Hematopoietic multipotent progenitor cell treated with erythropoietin and hydrocortisone succinate and interleukin-3 and kit ligand, for 17 days (in vitro differentiated cells): ENCODE measurements around the gene TMEM178B.
"Not testable (repeated sequence)": the region's sequence is repeated elsewhere in the genome, so short reads cannot be mapped to it uniquely, and the experiment has no call there.

ENCODE experiments used
- DNase-seq: peaks from one replicate; pipeline ENCODE4 v3.0.0-alpha.2; 2015; ENCODE audit warnings: low spot score

Gene TMEM178B

DNA sequence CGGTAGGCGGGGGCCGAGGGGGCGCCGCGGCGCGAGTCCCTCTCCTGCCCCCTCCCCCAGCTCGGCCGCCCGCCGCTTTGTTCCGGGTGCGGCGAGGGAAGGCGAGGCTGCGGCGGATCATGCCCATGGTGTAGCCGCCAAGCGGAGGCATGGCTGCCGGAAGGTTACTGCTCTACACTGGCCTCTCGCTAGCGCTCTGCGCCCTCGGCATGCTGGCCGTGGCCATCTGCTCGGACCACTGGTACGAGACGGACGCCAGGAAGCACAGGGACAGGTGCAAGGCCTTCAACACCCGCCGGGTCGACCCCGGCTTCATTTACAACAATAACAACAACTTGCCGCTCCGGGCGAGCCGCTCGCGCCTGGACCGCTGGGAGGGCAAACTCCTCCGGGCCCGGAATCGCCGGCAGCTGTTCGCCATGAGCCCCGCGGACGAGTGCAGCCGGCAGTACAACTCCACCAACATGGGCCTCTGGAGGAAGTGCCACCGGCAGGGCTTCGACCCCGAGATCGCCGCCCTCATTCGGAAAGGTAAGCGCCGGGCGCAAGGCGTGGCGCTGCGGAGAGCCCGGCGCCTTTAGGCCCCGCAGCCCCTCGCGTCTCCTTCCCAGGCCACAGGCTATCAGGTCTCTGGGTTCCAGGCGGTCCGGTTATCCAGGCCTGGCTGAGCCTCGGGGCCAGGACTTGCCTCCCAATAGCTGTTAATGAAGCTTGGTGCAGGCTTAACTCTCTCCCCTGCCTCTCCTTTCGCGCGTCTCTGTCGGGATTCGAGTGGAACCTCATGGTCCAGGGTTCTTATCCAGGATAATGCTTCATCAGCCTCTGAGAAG is 513 bp downstream of the TMEM178B start:
- DNase-seq = no peak

DNA sequence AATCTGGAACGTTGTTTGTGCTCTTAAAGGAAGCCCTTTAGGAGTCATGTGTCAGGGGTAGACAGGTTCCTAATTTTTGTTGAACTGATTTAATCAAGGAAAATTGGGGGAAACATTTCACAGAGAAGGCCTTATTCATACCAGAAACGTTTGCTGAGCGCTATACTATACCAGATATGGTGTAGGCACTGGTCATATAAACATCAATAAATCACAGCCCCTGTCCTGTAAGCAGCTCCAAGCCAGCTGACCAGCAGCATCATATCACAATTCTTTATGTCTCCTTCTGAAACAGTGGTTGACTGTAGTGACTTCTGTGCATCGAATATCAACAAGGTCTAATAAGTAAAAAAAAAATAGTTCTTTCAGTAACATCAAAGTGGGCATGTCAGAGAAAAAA is 1.1 kb downstream of the TMEM178B start:
- no peak for DNase-seq

DNA sequence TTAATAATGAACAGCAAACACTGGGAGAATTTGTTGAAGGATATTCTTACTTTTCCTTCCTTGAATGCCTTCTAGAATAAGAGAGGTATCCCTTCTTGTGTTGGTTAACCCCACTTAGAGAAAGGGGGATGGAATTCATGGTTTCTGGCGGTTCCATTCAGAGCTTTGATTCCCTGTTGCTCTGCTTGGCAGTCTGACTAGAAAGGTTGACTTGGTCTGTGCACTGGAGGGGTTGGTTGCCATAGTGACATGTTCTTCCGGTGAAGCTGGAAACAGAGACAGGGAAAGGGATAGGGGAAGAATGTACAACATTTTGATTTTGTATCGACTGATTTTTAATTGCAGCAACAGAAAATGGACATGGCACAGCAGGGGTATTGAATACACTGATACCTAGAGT is 2.5 kb downstream of the TMEM178B start:
- no peak for DNase-seq

DNA sequence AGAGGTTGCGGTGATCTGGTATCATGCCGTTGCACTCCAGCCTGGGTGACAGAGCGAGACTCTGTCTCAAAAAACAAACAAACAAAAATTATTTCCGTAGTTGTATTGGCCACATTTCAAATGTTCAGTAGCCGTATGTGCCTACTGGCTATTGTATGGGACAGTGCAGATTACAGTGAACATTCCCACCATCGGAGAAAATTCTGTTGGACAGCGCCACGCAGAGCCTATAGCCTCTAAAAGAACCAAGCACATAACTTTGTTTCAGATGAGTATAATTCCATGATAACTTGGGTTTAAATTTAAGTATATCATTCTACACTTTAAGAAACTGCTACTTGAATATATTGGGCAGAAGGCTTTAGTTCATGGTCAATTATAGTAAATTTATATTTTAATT is 5.4 kb downstream of the TMEM178B start:
- no peak for DNase-seq

DNA sequence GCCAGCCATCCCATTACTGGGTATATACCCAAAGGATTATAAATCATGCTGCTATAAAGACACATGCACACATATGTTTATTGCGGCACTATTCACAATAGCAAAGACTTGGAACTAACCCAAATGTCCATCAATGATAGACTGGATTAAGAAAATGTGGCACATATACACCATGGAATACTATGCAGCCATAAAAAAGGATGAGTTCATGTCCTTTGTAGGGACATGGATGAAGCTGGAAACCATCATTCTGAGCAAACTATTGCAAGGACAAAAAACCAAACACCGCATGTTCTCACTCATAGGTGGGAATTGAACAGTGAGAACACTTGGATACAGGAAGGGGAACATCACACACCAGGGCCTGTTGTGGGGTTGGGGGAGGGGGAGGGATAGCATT is 15.6 kb downstream of the TMEM178B start:
- DNase-seq = not testable (repeated sequence)

DNA sequence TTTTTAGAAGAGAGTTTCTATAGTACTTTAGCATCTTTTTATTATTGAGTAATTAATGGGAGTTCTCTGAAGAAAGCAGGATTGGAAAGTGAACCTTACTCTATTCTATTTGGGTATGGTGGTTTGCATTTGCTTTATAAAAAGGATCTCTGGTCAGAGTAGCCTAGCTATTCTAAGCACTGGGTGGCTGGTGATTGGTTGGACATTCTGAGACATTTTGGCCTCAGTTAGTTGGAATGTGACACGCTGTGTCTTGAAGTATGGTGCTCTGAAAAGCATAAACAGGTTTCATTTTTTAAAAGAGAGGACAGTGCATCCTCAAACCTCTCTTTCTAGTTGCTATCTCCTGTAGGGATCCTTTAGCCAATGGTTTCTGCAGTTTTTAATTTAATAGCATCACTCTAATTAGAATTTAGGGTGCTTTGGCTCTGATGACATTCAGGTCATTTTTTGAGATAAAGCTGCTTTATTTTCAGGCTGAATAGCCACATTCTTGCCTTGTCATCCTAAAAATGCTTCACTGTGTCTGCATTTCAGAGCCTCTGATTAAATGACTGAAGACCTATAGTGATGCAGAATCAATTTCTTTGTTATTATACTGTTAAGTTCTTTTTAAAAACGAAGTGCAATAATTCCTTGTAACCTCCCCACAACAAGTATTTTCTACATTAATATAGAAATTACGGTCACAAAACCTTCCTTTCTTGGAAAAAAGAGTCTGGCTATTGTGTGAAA is 20.6 kb downstream of the TMEM178B start:
- DNase-seq = no peak

DNA sequence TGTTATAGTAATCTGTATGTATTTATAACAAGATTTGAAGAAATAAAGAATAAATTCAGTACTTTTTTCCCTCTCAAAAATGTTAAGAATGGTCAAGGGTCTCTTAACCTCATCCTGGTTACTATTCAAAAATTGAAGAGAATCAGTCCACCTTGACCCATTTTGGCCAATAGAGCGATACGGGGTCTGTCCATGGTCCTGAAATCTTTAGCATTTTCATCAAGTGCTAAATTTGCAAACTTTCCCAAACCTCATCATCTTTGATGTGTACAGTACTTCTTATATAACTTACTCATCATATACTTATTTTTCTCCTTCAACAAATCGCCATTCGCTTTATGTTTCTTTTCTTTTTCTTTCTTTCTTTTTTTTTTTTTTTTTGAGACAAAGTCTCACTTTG is 23.6 kb downstream of the TMEM178B start:
- DNase-seq = no peak

DNA sequence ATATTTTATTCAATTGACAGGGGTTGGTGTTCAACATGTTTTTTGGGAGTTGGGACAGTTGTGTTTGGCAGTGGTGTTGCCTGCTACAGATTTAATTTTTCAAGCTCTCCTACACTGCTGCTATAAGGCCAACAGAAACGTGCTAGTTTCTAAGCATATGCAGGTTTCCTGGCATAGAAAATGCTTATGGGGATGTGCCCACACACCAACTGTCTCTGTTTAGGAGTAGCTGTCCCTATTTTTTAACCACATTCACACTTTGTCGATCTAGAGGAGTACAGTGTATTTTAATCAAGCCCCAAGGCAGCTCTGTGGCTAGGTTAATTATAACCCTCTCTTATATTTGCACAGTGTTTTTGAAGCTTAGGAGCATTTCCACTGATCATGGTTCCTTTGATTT is 28.6 kb downstream of the TMEM178B start:
- DNase-seq = no peak

DNA sequence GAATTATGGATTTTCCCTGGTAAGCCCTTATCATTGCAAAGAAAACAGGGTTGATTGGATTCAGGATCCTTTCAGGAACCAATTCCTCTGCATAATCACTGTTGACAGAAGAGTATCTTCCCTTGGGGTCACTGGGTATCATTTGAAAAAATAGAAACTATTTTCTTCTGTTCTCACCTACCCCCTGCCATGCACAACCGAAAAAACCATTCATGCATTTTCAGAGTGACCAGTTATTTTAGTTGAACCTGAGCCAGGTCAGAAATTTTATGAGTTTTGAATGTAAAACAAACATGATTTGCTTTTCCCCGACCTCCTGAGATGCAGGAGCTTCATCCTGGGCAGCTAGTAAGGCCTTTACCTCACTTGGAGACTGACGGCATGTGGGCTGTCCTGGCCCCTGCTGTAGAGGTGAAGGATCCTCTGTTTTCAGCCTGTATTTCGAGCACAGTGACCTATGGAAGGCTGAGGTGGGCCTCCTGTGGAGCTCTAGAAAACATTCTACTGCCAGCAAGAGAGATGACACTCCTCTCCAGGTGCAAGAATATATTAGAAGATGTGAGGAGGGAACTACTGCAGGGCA is 30.1 kb downstream of the TMEM178B start:
- no peak for DNase-seq

DNA sequence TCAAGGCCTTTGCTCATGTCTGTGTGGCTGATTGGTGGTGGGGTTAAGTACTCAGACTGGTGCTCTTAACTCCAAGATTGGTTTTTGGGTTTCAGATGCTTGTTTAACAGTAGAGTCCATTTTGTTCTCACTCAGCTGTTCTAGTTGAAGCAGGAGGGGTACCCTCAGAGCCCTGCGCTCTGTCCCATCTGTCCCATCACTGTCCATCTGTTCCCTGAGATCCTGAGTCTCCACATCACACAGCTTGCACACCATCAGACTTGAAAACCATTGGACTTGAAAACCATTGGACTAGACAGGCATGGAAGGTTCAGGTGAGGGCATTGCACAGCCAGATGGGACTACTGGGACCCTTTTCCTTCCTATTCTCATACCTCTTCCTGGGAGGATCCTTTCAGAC is 39.3 kb downstream of the TMEM178B start:
- no peak for DNase-seq

DNA sequence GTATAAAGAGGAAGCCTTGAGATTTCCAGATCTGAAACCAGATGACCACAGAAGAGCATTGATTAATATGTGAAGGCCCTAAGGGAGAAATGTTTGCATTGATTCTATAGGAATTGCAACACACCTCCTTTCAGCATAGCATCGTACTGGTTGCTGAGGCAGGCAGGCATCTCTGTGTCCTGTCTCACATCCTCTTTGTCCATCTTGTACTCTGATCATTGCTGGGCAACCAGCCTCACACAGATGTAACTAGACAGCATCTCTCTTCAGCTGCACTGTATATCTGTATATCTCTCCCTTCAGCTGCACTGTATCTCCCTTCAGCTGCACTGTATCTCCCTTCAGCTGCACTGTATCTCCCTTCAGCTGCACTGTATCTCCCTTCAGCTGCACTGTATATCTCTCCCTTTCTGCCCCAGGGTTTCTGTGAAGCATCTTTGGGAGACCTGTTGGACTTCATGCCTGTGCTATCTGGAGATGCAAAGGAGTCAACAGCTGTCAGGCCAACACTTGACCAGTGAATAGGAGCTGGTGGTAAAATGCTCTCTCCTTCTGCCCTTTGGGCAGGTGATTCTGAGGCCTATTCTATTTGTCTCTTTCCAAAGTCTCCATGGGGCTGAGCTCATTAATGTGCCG is 40.3 kb downstream of the TMEM178B start:
- no peak for DNase-seq

DNA sequence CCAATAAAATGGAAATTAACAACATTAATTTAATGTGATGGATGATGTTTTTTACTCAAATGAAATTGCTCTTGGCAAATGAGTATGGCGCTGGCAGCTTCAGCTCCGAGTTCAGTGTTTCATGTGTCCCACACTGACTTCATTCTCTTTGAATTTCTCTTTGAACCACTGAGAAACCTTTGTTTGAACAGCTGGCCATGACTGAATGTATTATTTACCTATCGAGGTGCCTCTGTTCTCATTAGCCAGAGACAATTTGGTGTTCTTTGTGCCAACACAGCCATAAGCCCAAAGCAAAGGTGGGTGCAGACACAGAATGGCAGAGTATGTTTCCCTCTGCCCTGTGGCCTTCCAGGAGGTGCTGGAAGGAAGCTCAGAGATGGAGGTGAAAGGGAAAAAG is 42.1 kb downstream of the TMEM178B start:
- DNase-seq = no peak

DNA sequence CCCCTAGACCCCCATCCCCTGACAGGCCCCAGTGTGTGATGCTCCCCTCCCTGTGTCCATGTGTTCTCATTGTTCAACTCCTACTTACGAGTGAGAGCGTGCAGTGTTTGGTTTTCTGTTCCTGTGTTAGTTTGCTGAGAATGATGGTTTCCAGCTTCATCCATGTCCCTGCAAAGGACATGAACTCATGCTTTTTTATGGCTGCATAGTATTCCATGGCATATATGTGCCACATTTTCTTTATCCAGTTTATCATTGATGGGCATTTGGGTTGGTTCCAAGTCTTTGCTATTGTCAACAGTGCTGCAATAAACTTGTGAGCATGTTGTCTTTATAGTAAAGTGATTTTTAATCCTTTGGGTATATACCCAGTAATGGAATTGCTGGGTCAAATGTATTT is 42.8 kb downstream of the TMEM178B start:
- DNase-seq = not testable (repeated sequence)

DNA sequence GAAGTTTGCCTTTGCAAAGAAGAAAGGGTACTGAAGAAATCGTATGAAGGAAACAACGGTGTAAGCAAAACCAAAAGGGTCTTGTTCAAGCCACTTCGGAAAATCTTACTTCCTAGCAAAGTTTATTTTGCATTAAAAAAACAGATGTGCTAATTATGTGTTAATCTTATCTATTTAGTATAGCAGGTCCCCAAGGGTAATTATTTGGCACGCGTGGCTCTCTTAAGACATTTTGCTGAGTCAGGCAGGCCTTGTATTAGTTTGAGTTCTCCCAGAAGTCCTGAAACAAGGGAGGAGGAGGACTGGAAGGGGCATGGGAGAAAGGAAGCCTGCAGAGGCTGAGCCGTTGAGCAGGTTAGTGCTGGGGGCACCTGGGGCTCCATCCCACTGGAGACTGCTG is 44.9 kb downstream of the TMEM178B start:
- DNase-seq = no peak

DNA sequence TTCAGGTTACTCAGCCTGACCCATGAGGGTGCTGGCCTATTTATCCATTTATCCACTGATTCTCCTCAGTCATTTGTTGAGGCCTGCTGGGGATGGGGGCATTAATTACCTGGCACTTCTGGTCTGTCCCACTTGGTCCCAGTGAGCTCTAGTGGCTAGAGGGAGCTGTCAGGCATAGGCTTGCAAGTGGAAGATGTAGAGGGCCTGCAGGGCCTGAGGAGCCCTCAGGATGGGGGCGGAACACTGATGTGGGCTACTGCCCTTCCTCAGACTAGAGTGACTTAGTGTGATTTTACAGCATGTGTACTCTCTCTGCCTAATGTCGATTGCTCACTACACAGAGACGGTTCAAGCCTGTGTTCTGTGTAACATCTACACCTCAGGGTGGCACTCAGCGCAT is 45.3 kb downstream of the TMEM178B start:
- no peak for DNase-seq

DNA sequence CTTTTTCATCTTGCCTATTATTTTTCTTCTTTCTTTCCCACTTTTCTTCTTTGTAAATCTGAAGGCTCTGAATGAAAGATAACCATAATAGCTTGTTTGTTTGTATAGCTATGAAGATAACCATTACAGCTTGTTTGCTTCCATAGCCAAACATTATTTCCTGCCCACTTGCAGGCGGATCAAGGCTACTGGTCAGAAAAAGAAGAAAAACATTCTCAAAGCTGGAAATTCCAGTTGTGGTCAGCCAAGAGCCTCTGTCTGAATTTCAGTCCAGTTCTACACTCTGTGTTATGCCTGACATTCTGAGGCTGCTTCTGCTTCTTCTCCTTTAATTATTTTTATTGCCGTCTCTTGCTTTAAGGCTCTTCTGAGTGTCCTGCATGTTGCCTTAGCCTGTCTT is 48.9 kb downstream of the TMEM178B start:
- no peak for DNase-seq

DNA sequence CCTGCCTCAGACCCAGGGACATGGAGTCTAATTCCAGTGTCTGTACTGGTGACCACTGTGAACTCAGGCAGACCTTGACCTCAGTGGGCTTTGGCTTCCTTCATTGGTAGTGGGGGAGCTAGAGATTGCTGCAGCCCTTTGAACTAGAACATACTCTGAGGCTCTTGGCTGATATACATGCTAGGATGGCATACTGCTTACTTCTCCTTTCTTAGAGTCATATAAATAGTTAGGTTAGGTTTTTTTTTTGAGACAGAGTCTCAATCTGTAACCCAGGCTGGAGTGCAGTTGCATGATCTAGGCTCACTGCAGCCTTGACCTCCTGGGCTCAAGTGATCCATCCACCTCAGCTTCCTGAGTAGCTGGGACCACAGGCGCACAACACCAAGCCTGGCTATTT is 49.7 kb downstream of the TMEM178B start:
- no peak for DNase-seq

DNA sequence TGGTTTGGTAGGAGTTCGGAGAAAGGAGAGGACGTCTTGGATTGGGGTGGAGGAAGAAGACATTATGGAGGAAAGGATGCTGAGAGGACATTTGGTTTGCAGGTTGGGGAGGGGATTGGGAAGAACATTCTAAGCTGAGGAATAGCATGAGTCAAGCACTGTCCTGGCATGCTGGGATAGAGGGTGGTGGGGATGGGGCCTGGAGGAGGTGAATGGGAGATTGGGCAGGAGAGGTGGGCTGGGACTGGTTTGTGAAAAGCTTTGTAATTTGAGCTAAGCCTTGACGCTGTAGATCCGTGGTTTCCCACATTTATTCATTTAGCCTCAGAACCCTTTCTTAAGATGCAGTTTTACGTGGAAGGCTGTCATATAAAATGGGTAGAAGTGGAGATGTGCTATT is 52.2 kb downstream of the TMEM178B start:
- DNase-seq = no peak

DNA sequence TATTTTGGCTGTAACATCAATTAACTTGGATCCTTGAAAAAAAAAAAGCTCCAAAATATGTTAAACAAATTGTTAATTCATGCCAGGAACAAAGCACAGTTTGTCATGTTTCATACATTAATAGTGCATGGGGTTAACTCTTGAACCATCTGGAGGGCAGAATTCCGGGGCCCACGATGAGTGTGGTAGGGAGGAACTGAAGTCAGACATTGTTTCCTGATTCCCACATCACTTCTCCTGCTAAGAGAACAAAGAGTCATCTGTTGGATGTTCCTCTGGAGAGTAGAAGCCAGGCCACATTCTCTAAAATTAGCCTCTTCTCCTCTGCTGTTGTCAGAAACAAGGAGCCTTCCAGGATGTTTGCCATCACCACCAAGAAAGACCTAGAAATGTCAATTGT is 54.6 kb downstream of the TMEM178B start:
- DNase-seq = no peak

DNA sequence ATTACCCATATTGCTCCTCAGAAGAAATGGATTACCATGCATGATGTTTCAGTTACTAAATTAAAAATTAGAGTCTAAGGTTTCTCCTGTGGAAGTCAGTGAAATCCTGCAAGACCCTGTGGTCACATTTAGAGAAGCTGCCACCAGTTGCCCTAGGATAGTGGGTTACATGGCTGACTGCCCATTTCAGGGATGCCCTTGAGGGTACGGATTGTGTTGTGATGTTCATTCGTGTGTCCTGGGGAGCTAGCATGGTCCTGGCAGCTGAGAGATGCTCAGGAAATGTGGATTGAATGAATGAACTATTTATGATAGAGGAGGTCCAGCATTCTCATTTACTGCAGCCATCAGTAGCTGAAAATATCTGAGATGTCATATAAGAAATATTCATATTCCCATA is 55.1 kb downstream of the TMEM178B start:
- DNase-seq = no peak

DNA sequence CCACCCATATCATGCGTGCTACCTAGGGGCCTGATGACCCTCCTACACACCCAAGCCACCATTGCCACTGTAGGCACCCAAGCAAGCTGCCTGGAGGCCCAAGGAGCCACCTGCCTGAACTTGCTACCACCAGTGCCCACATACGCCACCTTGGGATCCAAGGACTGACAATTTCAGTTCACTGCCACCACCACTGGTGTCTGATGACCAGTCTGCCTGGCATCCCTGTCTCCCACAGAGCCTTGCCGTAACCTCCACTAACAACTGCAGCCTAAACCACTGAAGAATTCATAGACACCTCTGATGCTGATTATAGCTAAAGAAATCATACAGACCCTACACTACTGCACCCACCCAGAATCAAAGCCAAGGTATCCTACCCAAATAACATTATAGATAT is 58.8 kb downstream of the TMEM178B start:
- DNase-seq = no peak

DNA sequence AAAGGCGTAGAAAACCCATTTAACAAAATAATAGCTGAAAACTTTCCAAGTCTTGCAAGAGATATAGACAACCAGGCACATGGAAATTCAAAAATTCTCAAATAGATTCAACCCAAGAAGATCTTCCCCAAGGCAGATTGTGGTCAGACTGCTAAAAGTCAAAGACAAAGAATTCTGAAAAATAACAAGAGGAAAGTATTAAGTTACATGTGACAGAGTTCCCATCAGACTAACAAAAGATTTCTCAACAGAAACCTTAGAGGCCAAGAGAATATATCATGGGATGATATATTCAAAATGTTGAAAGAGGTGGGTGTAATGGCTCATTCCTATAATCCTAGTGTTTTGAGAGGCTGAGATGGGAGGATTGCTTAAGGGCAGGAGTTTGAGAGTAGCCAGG is 59.8 kb downstream of the TMEM178B start:
- no peak for DNase-seq

DNA sequence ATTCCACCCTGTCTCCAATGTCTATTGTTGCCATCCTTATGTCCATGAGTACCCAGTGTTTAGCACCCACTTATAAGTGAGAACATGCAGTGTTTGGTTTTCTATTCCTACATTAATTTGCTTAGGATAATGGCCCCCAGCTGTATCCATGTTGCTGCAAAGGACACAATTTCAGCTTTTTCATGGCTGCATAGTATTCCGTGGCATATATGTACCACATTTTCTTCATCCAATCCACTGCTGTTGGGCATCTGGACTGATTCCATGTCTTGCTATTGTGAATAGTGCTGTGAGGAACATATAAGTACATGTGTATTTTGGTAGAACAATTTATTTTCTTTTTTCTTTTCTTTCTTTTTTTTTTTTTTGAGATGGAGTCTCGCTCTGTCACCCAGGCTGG is 68.2 kb downstream of the TMEM178B start:
- no peak for DNase-seq
